ENCODE measurements around the gene SULT1C2. TPM values are rescaled to one million over a fixed set of nuclear protein-coding genes. Genes with fewer than 3 reads are reported as not detected.

Gene SULT1C2
- total RNA-seq, 1 experiment from 2014 or later, result 3.0 TPM

GRCh38 chr2:108297436-108298141, 8.9 kb downstream of the SULT1C2 start:
- H4K20me1 ChIP-seq (ENCODE audit: insufficient read depth), result no peaks in the 10 kb centered on the region
- CTCF ChIA-PET, result no interaction called here
- H3K27ac ChIP-seq, result no peak overlapping the region
- peaks cover 10% of the 10 kb centered on the region for H3K4me1 ChIP-seq (replicated peaks; ENCODE audit: insufficient read depth)
- intact Hi-C loops (cut with micrococcal nuclease; ENCODE audit: unreplicated experiment), result no loop called here
- POLR2A ChIA-PET (ENCODE audit: unreplicated experiment), result no interaction called here
- no peak overlapping the region for H3K4me3 ChIP-seq
- TF ChIP-seq CTCF (conservative IDR thresholded peaks at IDR 0.05) (no peak), EZH2 (IDR thresholded peaks at IDR 0.05; ENCODE audit: low read depth) (no peak)
- no peaks in the 10 kb centered on the region for H3K36me3 ChIP-seq (ENCODE audit: low read depth)
- H3K79me2 ChIP-seq (ENCODE audit: low read depth), result no peaks in the 10 kb centered on the region
- H3K9me3 ChIP-seq (ENCODE audit: insufficient read depth, low read depth), result no peaks in the 10 kb centered on the region
- H3K4me2 ChIP-seq, result no peak overlapping the region
- DNase-seq, result peak in 1 of 2 experiments; percentile 10
- BruUV-seq (replicated peaks), result no TSS peak
- no peaks in the 10 kb centered on the region for H3K9me2 ChIP-seq (ENCODE audit: insufficient read depth)
- H3F3A ChIP-seq (ENCODE audit: insufficient read depth, low read depth), result no peaks in the 10 kb centered on the region
- no peak overlapping the region for H2AFZ ChIP-seq
- H3K27me3 ChIP-seq (ENCODE audit: insufficient read depth, low read depth), result no peaks in the 10 kb centered on the region

GRCh38 chr2:108301558-108301957, 12.9 kb downstream of the SULT1C2 start:
- intact Hi-C loops (cut with micrococcal nuclease; ENCODE audit: unreplicated experiment), result no loop called here
- Histone ChIP-seq H3K79me2 (ENCODE audit: low read depth) (no peaks in the 10 kb centered on the region), H2AFZ (no peak overlapping the region), H3K27ac (no peak overlapping the region), H3K9me2 (ENCODE audit: insufficient read depth) (no peaks in the 10 kb centered on the region), H3K4me3 (no peak overlapping the region), H3K9me3 (ENCODE audit: insufficient read depth, low read depth) (no peaks in the 10 kb centered on the region), H4K20me1 (ENCODE audit: insufficient read depth) (no peaks in the 10 kb centered on the region), H3K36me3 (ENCODE audit: low read depth) (no peaks in the 10 kb centered on the region), H3K4me1 (replicated peaks; ENCODE audit: insufficient read depth) (peaks cover 15% of the 10 kb centered on the region), H3F3A (ENCODE audit: insufficient read depth, low read depth) (no peaks in the 10 kb centered on the region), H3K4me2 (no peak overlapping the region), H3K27me3 (ENCODE audit: insufficient read depth, low read depth) (no peaks in the 10 kb centered on the region)
- ChIA-PET CTCF (no interaction called here), POLR2A (ENCODE audit: unreplicated experiment) (no interaction called here)
- TF ChIP-seq EZH2 (IDR thresholded peaks at IDR 0.05; ENCODE audit: low read depth) (no peak), CTCF (conservative IDR thresholded peaks at IDR 0.05) (no peak)
- DNase-seq, result no peak
- BruUV-seq (replicated peaks), result no TSS peak

GRCh38 chr2:108304975-108305374, 16.3 kb downstream of the SULT1C2 start:
- TF ChIP-seq EZH2 (IDR thresholded peaks at IDR 0.05; ENCODE audit: low read depth) (no peak), CTCF (conservative IDR thresholded peaks at IDR 0.05) (no peak)
- H3K4me2 ChIP-seq, result no peak overlapping the region
- no peaks in the 10 kb centered on the region for H3K27me3 ChIP-seq (ENCODE audit: insufficient read depth, low read depth)
- H3K36me3 ChIP-seq (ENCODE audit: low read depth), result no peaks in the 10 kb centered on the region
- ChIA-PET POLR2A (ENCODE audit: unreplicated experiment) (no interaction called here), CTCF (no interaction called here)
- H3K9me3 ChIP-seq (ENCODE audit: insufficient read depth, low read depth), result no peaks in the 10 kb centered on the region
- no peaks in the 10 kb centered on the region for H3K9me2 ChIP-seq (ENCODE audit: insufficient read depth)
- no peaks in the 10 kb centered on the region for H3K79me2 ChIP-seq (ENCODE audit: low read depth)
- no peak for DNase-seq
- H3K4me1 ChIP-seq (replicated peaks; ENCODE audit: insufficient read depth), result 0 out of 2 replicates have a peak, but pooled peaks cover 5% of the 10 kb centered on the region
- H3K27ac ChIP-seq, result no peak overlapping the region
- no peak overlapping the region for H3K4me3 ChIP-seq
- intact Hi-C loops (cut with micrococcal nuclease; ENCODE audit: unreplicated experiment), result no loop called here
- BruUV-seq (replicated peaks), result no TSS peak
- no peak overlapping the region for H2AFZ ChIP-seq
- no peaks in the 10 kb centered on the region for H3F3A ChIP-seq (ENCODE audit: insufficient read depth, low read depth)
- H4K20me1 ChIP-seq (ENCODE audit: insufficient read depth), result no peaks in the 10 kb centered on the region

Data from PC-9 (cell line).